GM12872 (cell line): Measurements from ENCODE around the gene SLIT1.

Source experiments
- TF ChIP-seq, protein P1 (sequence below): IDR thresholded peaks from 3 replicates; pipeline ENCODE4 v1.5.1; 2011; ENCODE audit warnings: low read depth, mild to moderate bottlenecking, low read length, moderate library complexity; ENCODE audit not compliant: insufficient read depth

SLIT1 gene

DNA sequence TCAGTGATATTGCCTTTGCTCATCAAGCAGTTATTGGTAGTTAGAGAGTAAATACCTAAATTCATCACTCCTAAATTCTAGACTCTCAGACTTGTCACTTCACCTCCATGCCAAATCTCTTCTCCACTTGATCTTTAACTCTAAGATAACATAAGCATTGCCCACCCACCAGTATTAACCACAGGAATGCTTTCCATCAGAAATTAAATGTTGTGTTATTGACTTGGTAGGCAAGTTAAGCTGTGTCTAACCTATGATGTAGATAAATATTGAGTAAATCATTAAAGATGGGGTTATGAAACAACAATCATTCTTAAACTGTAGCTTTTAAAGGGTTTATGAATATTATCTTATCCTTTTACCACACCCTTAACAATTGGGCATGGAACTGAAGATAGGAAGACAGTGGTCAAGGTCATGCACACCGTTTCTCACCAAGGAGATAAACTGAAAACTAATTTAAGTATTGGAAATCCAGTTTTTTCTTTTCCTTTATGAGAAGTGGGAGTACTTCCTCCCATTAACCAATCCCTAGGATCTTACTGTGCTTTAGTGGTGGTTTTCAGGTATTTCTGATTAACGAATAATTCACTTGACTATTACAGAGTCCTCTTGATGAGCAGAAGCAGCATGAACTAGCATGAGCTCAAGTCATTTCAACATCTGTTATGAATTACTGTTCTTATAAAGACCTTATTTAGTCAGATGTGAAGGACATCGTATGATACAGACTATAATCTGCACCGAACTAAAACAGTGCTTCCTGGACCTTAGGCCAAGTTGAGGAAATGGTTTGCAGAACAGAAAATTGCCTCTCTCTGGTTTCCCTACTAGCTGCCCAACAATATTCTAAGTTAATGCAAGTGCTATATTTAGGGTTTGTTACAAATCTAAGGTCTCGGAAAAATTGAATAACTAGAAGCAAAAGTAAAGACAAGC is 211.7 kb downstream of the SLIT1 start:
- TF ChIP-seq, protein P1, sequence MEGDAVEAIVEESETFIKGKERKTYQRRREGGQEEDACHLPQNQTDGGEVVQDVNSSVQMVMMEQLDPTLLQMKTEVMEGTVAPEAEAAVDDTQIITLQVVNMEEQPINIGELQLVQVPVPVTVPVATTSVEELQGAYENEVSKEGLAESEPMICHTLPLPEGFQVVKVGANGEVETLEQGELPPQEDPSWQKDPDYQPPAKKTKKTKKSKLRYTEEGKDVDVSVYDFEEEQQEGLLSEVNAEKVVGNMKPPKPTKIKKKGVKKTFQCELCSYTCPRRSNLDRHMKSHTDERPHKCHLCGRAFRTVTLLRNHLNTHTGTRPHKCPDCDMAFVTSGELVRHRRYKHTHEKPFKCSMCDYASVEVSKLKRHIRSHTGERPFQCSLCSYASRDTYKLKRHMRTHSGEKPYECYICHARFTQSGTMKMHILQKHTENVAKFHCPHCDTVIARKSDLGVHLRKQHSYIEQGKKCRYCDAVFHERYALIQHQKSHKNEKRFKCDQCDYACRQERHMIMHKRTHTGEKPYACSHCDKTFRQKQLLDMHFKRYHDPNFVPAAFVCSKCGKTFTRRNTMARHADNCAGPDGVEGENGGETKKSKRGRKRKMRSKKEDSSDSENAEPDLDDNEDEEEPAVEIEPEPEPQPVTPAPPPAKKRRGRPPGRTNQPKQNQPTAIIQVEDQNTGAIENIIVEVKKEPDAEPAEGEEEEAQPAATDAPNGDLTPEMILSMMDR, result no peak

- TF ChIP-seq, protein P1, result no peak
Observed at GRCh38 chr10:96972264-96972663, 213.5 kb downstream of the SLIT1 start.

- TF ChIP-seq, protein P1, result no peak
Observed at GRCh38 chr10:96971324-96971723, 214.4 kb downstream of the SLIT1 start.

DNA sequence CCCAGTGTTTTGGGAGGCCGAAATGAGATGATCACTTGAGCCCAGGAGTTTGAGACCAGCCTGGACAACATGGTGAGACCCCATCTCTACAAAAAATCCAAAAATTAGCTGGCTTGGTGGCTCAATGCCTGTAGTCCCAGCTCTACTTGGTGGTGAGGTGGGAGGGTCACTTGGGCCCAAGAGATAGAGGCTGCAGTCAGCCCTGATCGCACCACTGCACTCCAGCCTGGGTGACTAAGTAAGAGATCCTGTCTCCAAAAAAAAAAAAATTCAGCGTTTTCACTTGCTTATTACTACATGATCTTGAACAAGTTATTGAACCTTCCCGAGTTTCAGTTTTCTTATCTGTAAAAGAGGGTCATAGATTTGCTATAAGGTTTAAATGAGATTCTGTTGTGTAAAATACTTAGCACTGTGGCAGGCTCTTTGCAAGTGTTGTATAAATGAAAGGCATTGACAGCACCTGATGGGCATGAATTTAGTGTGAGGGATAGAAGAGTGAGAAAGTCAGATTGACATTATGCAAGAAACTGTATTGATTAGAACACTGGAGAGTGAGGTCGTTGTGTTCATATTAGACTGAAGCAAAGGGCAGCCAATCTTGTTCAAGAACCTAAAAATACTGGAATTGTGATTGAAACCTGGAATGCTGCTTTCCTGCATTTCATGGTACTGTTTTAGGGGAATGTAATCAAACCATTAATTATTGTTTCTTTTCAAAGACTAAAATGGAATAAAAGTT is 216.9 kb downstream of the SLIT1 start:
- TF ChIP-seq, protein P1, result no peak

- TF ChIP-seq, protein P1, result no peak
Observed at GRCh38 chr10:96967847-96968246, 217.9 kb downstream of the SLIT1 start.

DNA sequence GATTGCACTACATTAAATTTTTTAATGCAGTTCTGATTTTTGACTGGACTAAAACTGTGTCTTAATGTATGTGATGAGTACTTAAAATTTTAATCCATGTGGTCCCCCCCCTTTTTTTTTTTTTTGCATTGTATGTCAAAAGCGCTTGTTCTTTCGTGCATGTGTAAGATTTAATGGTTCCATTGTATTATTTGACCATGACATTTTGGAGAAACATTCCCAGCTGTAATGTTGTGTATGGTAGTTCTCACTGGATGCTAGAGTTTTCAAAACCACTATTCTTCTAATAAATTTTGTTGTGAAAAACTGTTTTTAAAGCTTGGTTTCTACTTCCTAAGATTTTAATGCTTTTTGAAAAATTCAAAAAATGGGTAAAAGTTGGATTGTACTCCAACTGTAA is 221.6 kb downstream of the SLIT1 start:
- TF ChIP-seq, protein P1, result no peak

DNA sequence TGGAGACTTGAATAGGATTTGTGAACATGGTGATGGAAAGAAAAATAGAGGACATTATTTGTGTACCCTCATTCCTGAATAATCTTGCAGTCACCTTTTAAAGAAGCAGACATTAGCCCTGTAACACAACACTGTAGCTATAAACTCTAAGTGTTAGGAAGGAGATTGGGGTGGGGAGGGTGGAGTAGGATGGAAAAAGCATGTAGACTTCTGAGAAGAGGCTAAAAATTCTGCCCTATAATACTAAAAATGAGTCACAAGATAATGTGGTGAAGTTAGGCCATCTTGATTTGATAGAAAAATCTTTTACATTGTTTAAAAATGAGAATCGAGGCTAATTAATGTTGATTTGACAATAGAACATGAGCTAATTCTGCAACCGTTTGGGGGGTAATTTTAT is 224.9 kb downstream of the SLIT1 start:
- TF ChIP-seq, protein P1, result no peak
